Measurements from ENCODE around the gene ZGPAT.
"Not testable (repeated sequence)": the region's sequence is repeated elsewhere in the genome, so short reads cannot be mapped to it uniquely, and the experiment has no call there.

The ZGPAT gene

DNA sequence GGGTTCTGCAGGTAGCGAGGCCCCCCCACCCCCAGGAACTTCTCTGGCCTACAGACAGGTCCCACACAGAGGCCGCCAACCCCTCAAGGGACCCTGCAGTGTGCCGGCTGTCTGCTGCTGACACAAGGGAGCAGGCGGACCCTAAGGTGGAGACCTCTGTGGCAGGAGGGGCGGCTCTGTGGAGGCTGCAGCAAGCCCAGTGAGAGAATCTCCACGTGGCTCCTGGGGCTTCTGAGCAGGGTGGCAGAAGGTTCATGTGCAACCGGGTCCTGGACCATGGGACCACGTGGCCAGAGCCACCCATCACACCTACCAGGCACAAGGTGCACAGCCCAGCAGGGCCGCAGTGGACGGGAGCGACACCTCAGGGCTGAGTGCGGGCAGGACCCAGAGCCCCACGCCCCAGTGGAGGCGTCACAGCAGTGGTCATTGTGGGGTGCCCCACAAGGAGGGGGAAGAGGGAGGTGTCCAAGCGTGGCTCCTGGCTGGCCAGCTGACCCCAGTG lies 4.3 kb upstream of the ZGPAT start:
- no peak for DNase-seq

GRCh38 chr20:63703976-63704748 lies 3.7 kb upstream of the ZGPAT start:
- no peak for DNase-seq

DNA sequence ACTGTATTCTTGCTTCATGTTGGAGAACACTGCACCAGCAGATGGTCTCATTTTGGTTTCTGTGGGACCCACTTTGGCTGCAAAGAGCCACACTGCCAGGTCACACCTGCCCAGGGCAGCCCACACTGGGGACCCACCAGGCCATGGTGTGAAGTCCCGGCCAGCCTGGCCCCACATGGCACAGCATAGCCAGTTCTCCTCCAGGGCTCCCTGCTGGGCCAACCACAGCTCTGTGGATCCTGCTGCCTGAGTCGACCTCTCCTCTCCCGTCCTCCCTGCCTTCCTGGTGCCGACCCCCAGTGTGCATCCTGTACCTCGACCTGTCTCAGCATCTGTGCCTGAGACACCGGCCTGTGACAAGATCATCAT lies 3.1 kb upstream of the ZGPAT start:
- DNase-seq: no peak

DNA sequence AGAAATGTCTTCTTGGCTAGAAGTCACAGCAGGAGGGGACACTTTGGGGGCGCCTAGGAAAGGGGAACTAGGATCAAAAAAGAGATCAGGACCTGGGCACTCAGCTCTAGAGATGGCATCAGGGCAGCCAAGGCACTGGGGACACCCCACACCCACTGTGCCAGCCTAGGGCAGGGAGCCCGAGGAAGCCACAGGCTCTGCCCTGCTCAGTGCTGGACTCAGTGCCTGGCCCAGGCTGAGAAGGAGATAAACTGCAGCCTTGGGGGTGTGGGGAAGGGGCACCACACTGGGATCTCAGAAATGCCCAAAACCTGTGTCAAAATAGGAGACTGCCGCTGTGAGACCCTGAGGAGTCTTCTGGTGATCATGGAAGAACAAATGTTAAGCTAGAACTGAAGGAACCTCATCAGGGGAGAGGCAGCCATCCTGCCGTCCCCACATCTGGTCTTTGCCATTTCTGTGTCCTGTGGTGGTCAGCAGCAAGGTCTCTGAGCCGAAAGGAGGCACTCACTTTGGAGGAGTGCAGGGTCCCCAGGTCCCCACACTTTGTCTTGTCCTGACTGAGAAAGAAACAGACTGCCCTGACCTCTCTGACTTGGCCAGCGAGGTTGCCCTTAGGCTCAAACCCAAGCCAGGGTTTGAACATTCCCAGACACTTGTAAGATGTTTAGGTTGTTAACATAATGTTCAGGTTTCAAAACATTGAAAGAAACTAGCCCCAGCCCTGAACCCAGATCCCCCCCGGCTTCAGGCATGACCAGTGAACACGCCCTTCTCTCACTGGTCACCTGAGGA lies 2.4 kb upstream of the ZGPAT start:
- DNase-seq: no peak

DNA sequence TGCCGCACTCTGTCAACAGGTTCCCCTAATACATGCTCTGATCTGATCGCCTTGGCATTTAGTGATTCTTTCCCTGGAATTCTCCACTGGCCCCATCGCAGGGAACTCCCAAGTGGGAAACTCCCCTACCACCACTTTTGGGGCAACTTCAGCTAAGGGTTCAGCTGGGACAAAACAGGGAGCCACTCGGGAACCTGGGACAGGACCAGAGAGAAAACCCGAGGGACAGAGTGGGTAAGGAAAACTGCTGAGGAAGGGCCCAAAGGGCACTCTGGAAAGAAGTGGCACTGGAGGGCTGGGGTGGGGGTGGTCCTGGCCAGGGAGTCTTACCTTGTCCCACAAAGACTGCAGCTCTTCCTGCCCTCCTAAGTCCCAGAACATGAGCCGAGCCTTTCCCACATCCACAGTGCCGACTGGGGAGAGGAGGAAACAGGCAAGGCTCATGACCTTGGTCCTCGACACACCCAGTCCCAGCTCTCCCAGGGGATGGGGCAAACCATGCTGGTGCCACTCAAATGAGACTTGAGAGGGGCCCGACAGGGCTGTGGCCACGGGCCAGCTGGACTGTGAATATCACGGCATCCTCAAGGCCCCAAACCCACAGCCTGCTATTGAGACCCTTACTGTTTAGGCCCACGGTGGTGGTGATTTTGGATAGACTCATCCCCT lies 1.7 kb upstream of the ZGPAT start:
- DNase-seq: no peak

GRCh38 chr20:63706852-63707557 lies 834 bp upstream of the ZGPAT start:
- DNase-seq: no peak

GRCh38 chr20:63708301-63709148 lies 686 bp downstream of the ZGPAT start:
- DNase-seq: no peak

GRCh38 chr20:63709149-63709527 lies 1.3 kb downstream of the ZGPAT start:
- no peak for DNase-seq

- no peak for DNase-seq
These were observed 3.3 kb downstream of the ZGPAT start for GRCh38 chr20:63711085-63711645.

GRCh38 chr20:63712191-63712590 lies 4.4 kb downstream of the ZGPAT start:
- DNase-seq: no peak

DNA sequence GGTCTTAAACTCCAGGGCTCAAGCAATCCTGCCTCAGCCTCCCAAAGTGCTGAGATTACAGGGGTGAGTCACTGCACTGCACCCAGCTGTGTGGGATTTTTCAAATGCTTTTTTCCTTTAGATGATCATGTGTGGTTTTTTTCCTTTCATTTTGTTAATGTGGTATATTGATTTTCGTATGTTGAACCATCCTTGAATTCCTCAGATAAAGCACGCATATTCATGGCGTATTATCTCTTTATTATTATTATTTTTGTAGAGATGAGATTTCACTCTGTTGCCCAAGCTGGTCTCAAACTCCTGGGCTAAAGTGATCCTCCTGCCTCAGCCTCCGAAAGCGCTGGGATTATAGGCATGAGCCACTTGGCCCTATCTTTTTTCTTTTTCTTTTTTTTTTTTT lies 7.0 kb downstream of the ZGPAT start:
- no peak for DNase-seq

DNA sequence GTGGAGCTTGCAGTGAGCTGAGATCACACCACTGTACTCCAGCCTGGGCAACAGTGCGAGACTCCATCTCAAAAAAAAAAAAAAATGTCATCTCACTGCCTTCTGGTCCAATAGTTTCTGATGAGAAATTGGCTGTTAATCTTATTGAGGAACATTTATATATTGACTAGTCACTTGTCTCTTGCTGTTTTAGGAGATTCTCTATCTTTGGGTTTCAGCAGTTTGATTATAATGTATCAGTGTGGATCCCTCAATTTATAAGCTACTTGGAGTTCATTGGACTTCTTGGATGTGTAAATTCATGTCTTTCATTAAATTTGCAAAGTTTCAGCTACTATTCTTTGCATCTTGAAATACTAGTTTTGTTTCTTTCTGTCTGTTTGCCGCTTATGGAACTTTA lies 11.2 kb downstream of the ZGPAT start:
- DNase-seq: no peak

GRCh38 chr20:63722967-63723622 lies 15.3 kb downstream of the ZGPAT start:
- not testable (repeated sequence) for DNase-seq

DNA sequence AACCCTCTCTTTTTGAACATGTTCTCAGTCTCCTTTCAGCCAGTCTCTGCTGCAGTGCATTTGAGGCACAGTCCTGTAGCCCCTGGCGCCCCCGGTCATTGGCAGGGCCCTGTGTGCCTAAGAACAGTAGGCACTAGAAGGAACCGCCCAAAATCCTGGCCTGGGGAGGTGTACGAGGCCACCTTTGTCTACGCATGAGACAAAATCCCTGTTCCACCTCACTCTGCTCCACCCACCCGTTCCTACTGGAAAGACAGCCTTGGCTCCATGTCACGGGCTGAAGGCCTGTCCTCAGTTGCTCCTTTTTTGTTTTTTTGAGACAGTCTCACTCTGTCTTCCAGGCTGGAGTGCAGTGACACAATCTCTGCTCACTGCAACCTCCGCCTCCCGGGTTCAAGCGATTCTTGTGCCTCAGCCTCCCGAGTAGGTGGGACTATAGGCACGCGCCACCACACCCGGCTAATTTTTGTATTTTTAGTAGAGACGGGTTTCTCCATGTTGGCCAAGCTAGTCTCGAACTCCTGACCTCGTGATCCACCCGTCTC lies 22.4 kb downstream of the ZGPAT start:
- not testable (repeated sequence) for DNase-seq

GRCh38 chr20:63731410-63731809 lies 23.6 kb downstream of the ZGPAT start:
- no peak for DNase-seq

- DNase-seq: no peak
These were observed 24.6 kb downstream of the ZGPAT start for GRCh38 chr20:63732118-63733095.

- DNase-seq: no peak
These were observed 25.3 kb downstream of the ZGPAT start for GRCh38 chr20:63733117-63733516.

DNA sequence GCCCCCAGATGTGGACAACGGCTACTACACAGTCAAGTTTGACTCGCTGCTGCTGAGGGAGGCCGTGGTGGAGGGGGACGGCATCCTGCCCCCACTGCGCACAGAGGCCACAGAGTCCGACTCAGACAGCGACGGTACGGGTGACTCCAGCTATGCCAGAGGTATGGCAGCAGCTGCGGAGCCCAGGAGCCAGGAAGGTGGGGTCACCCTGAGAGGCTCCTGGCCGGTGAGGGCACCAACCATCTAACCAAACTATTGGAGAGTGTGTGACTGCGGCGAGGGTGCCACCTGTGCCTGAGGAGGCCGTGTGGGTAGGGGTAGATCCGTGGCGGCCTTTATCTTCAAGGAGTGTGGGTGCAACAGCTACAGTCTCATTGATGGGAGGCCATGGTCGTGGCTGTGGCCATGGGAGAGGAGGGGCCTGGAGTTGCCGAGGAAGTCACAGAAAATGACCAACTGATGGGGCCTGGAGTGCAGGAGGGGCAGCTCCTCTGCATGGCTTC lies 25.8 kb downstream of the ZGPAT start:
- DNase-seq: no peak
